ENCODE measurements around the gene ZNF570.

ZNF570 gene

GRCh38 chr19:37468961-37469777, at the start of gene ZNF570:
Gene ZNF570, plus strand, starts transcription at chr19:37469356. Its CDS starts 999 bp downstream, at chr19:37470355.
- DNase-seq: peak; percentile 70

GRCh38 chr19:37452500-37453245, 16.5 kb upstream of the ZNF570 start:
- DNase-seq: no peak

DNA sequence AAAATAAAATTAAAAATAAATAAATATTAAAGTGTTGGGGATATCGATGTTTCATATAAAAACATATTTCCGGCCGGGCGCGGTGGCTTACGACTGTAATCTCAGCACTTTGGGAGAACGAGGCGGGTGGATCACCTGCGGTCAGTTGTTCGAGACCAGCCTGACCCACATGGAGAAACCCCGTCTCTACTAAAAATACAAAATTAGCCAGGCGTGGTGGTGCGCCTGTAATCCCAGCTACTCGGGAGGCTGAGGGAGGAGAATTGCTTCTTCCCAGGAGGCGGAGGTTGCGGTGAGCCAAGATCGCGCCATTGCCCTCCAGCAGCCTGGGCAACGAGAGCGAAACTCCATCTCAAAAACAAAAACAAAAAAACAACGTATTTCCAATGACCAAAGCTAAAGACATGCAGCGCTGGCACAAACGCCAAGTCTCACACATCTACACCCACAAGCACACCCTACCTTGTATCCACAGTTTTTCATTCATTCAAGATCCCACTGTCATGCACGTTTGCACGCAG, 2.8 kb upstream of the ZNF570 start:
- DNase-seq: no peak

- peak; percentile 61 for DNase-seq
These were observed 2.2 kb upstream of the ZNF570 start, which contains the start of gene ZNF569 for GRCh38 chr19:37466798-37467607. Gene ZNF569, minus strand, starts transcription at chr19:37467444. Its CDS starts 22,523 bp downstream, at chr19:37444921.

GRCh38 chr19:37467608-37468090, 1.5 kb upstream of the ZNF570 start:
- no peak for DNase-seq

DNA sequence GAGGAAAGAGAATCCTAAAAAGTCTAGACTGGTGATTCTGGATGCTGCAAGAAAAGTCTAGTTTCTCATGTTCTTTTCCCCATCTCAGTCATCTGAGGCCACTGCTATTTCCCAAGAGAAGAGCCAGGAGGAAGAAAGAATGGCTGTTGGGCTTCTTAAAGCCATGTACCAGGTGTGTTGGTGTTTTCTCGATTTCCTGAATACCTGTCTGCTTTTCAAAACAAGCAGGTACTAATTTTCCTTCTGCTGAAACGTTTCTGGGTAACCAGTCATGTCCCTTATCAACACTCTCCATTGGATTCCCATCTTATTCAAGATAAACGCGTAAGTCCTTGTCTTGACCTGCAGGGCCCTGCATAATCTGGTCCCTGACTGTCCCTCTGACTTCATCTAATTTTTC, 1.1 kb downstream of the ZNF570 start:
- no peak for DNase-seq

DNA sequence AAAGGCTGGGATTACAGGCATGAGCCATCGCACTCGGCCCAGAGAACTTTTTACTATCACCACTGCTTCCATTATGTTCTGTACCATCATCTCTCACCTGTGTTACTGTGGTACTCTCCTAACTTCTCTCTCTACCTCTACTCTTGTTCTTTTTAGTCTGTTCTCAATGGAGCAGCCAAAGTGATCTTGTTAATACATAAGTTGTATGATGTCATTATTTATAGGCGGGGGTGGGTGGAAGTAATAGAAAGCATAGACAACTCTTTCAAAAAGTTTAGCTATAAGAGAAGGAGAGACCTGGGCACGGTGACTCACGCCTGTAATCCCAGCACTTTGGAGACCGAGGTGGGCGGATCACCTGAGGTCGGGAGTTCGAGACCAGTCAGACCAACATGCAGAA, 3.0 kb downstream of the ZNF570 start:
- no peak for DNase-seq

DNA sequence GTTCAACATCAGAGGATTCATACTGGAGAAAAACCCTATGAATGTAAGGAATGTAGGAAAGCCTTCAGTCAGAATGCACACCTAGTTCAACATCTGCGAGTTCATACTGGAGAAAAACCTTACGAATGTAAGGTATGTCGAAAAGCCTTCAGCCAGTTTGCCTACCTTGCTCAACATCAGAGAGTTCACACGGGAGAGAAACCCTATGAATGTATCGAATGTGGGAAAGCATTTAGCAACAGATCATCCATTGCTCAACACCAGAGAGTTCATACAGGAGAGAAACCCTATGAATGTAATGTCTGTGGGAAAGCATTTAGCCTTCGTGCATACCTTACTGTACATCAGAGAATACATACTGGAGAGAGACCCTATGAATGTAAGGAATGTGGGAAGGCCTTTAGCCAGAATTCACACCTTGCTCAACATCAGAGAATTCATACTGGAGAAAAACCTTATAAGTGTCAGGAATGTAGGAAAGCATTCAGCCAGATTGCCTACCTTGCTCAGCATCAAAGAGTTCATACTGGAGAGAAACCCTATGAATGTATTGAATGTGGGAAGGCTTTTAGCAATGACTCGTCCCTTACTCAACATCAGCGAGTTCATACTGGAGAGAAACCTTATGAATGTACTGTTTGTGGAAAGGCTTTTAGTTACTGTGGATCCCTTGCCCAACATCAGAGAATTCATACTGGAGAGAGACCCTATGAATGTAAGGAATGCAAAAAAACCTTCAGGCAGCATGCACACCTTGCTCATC, 15.4 kb downstream of the ZNF570 start:
- DNase-seq: no peak

GRCh38 chr19:37492213-37492612, 23.1 kb downstream of the ZNF570 start:
- no peak for DNase-seq

- peak; percentile 35 for DNase-seq
These were observed 36.8 kb downstream of the ZNF570 start for GRCh38 chr19:37505958-37506386.

DNA sequence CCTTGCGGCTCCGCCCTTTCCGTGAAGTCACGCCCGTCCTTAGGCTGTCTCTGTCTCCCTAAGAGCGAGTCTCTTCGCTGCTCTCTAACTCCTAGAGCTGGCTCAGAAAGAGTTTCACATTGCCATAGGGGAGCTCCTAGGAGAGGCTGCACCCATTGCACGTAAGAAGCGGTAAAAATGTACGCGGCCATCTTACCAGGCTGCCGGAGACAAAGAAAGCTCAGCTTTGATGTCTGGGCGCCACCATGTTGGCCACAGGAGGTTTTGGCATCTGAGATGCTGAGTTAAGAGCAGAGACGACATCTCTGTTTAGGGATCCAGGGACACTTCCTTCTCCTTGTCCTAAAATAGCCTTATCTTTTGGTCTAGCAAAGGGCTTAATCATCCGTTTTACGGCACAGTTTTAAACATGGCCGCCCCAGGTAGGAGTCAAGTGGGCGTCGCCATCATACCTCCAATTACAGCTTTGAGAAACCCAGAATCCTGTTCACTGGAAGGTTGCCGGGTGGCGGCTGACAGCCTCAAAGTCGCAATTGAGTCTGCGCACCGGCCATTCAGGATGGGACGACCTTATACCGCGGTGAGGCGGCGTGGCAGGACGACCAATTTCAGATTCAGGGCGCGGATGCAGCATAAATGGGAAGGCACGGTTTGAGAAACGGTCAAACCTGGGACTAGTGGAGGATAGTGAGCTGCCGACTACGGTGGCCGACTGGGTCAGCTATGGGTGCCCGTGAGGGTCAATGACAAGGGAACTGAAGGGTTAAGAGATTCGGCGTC, 37.4 kb downstream of the ZNF570 start, which contains the start of gene ZNF793:
ZNF793 (plus strand) TSS at position 553 of the 780 bp plus-strand sequence. CDS start 16,501 bp downstream, outside the sequence.
- peak; percentile 79 for DNase-seq

DNA sequence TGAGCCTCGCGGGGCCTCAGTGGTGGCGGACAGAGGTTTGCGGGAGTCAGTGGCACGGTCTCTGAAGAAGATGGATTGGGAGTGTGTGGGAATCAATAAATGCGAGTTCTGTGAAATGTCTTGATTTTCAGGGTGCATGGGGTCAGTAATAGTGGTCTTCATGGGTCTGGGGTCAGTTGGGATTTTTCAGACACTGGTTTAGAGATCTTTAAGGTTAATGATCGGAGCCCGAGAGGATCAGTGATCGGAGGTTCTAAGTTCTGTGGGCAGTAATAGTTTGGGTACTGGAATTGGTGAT, 38.0 kb downstream of the ZNF570 start:
- DNase-seq: no peak

DNA sequence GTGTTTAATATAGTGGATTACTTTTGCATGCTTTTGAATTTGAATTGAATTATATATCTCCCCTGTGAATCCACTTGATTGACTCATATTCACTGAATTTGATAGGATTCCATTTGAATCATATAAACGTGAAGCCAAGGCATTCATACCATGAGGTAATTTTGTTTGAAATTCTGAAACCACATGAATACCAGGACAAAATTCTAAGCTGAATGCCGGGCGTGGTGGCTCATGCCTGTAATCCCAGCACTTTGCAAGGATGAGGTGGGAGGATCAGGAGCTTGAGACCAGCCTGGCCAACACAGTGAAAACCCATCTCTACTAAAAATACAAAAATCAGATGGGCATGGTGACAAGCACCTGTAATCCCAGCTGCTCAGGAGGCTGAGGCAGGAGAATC, 42.0 kb downstream of the ZNF570 start:
- DNase-seq: no peak

GRCh38 chr19:37511821-37512220, 42.7 kb downstream of the ZNF570 start:
- DNase-seq: no peak

DNA sequence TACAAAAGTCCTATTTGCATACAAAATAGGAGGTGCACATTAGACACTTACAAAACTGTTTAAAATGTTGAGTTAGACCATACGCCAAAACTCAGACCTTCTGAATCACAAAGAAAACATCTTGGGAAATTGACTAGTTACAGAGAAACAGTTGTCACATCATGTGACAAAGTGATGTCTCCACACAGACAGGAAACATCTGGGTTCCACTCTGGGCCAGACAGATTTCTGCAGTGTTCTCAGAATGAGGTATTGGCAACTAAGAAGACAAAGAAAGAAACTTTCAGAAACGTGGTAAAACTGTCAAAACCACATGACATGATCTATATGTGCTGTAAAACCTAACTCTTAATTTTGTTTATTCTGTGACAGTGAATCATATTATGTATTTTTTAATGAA, 44.2 kb downstream of the ZNF570 start:
- no peak for DNase-seq

DNA sequence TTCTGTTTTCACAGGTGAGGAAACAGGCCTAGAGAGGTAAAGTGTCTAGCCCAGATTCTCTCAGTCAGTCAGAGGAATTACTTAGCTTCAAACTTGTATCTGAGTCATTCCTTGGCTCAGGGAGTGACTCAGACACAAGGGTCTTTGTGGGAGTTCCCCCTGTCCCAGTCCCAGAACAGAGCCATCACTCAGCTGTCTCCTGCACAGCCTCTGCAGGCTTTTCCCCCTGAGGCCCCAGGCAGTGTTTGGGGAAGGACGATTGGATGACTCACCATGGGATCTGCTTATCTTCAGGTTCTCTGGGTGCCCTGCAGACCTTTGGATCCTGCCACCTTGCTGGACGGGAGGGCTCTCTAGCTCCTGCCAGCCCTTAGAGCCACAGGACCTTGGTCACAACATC, 50.7 kb downstream of the ZNF570 start:
- peak; percentile 41 for DNase-seq

- no peak for DNase-seq
These were observed 68.3 kb downstream of the ZNF570 start for GRCh38 chr19:37537391-37537947.

Measured in 8988T (cell line).